CD14-positive monocyte (primary cell): ENCODE results near the gene CD96. TPM values are rescaled to one million over a fixed set of nuclear protein-coding genes. Genes with fewer than 3 reads are reported as not detected.
"Not testable (repeated sequence)": the region's sequence is repeated elsewhere in the genome, so short reads cannot be mapped to it uniquely, and the experiment has no call there.

Source experiments
- DNase-seq, 3 donors: peaks; one replicate each; pipeline ENCODE4 v3.0.0-alpha.2; 2011 to 2022
- H2AFZ ChIP-seq: 2 replicates; pipeline ENCODE4 v1.6.0; 2012; ENCODE audit warnings: mild to moderate bottlenecking, low read depth, low read length, inconsistent platforms; ENCODE audit not compliant: insufficient read depth, poor library complexity, severe bottlenecking
- H3K27ac ChIP-seq, 2 donors: 1 replicate in 1 of 2; 2 replicates in 1 of 2; pipeline ENCODE4 v1.5.1; 2012 to 2013; ENCODE audit warnings: low read length in 2 of 2, control low read depth in 1 of 2, inconsistent platforms in 1 of 2, low read depth in 1 of 2, mild to moderate bottlenecking in 1 of 2
- H3K27me3 ChIP-seq, 2 donors: one replicate each; pipeline versions ENCODE4 v1.6.0 to v1.6.1; 2011 to 2013; ENCODE audit warnings: low read length in 2 of 2; ENCODE audit not compliant: control insufficient read depth in 2 of 2, insufficient read depth in 2 of 2
- H3K36me3 ChIP-seq, 2 donors: replicated peaks in 1 of 2; 1 replicate in 1 of 2; 2 replicates in 1 of 2; pipeline versions ENCODE4 v1.5.1 to v1.6.1; 2012 to 2013; ENCODE audit warnings: low read length in 2 of 2, control low read depth in 1 of 2, inconsistent platforms in 1 of 2, mild to moderate bottlenecking in 1 of 2; ENCODE audit not compliant: insufficient read depth in 2 of 2, control insufficient read depth in 1 of 2
- H3K4me1 ChIP-seq, 2 donors: 1 replicate in 1 of 2; 2 replicates in 1 of 2; pipeline versions ENCODE4 v1.5.1 to v1.6.1; 2012 to 2013; ENCODE audit warnings: low read length in 2 of 2, control low read depth in 1 of 2, inconsistent platforms in 1 of 2, mild to moderate bottlenecking in 1 of 2, moderate library complexity in 1 of 2; ENCODE audit not compliant: insufficient read depth in 2 of 2, control insufficient read depth in 1 of 2
- H3K4me2 ChIP-seq: replicated peaks from 2 replicates; pipeline ENCODE3; 2012; ENCODE audit warnings: low read length, moderate library complexity, mild to moderate bottlenecking; ENCODE audit not compliant: poor library complexity, severe bottlenecking; ENCODE audit errors: extremely low read depth
- H3K4me3 ChIP-seq, 3 experiments: fragments of 200-600 bp in 1 of 3; sonication (generic) in 1 of 3; replicated peaks in 1 of 3; 1 replicate in 2 of 3; 2 replicates in 1 of 3; pipeline ENCODE4 v1.5.1; 2011 to 2013; ENCODE audit warnings: low read length in 3 of 3, mild to moderate bottlenecking in 3 of 3, control low read depth in 2 of 3, low read depth in 2 of 3, inconsistent platforms in 1 of 3, moderate library complexity in 1 of 3
- H3K79me2 ChIP-seq: 2 replicates; pipeline ENCODE4 v1.6.0; 2012; ENCODE audit warnings: mild to moderate bottlenecking, control low read depth, inconsistent platforms, low read length, moderate library complexity; ENCODE audit not compliant: insufficient read depth
- H3K9ac ChIP-seq: 2 replicates; pipeline ENCODE4 v1.6.0; 2017; ENCODE audit warnings: low read length, mild to moderate bottlenecking; ENCODE audit not compliant: insufficient read depth, poor library complexity, severe bottlenecking
- H3K9me3 ChIP-seq, 2 donors: replicated peaks in 1 of 2; 1 replicate in 1 of 2; 2 replicates in 1 of 2; pipeline versions ENCODE4 v1.5.1 to v1.6.1; 2012 to 2013; ENCODE audit warnings: low read length in 2 of 2, control low read depth in 1 of 2; ENCODE audit not compliant: control insufficient read depth in 1 of 2, insufficient read depth in 1 of 2
- H4K20me1 ChIP-seq: 2 replicates; pipeline ENCODE4 v1.6.0; 2012; ENCODE audit warnings: mild to moderate bottlenecking, low read length, control low read depth, moderate library complexity; ENCODE audit not compliant: insufficient read depth
- H3K27ac Mint-ChIP-seq, 7 donors: one replicate each; pipeline ENCODE4 v1.8.0; 2020; ENCODE audit warnings: mild to moderate bottlenecking in 7 of 7, mixed read lengths in 7 of 7, moderate library complexity in 6 of 7, inconsistent platforms in 2 of 7
- H3K27me3 Mint-ChIP-seq, 3 donors: one replicate each; pipeline ENCODE4 v1.8.0; 2021 to 2022; ENCODE audit warnings: low read depth in 3 of 3, mild to moderate bottlenecking in 3 of 3, mixed read lengths in 3 of 3, moderate library complexity in 3 of 3, inconsistent platforms in 1 of 3
- H3K36me3 Mint-ChIP-seq, 2 donors: one replicate each; pipeline ENCODE4 v1.8.0; 2020; ENCODE audit warnings: mixed read lengths in 2 of 2, inconsistent platforms in 1 of 2, mild to moderate bottlenecking in 1 of 2
- H3K4me1 Mint-ChIP-seq: one replicate; pipeline ENCODE4 v1.8.0; 2020; ENCODE audit warnings: mild to moderate bottlenecking, mixed read lengths
- H3K4me3 Mint-ChIP-seq, 2 donors: one replicate each; pipeline ENCODE4 v1.8.0; 2020; ENCODE audit warnings: mild to moderate bottlenecking in 2 of 2, mixed read lengths in 2 of 2, moderate library complexity in 1 of 2
- H3K9me3 Mint-ChIP-seq, 7 donors: one replicate each; pipeline ENCODE4 v1.8.0; 2020 to 2022; ENCODE audit warnings: mixed read lengths in 7 of 7, mild to moderate bottlenecking in 6 of 7, moderate library complexity in 6 of 7, inconsistent platforms in 2 of 7
- WGBS: methylation state at CpG from one replicate; pipeline ENCODE4 v1.1.5; 2013; ENCODE audit warnings: missing lambda C conversion rate; ENCODE audit not compliant: insufficient coverage; 5-methylcytosine and 5-hydroxymethylcytosine counted together
- intact Hi-C, 2 donors: fragments of 100-400 bp; cut with micrococcal nuclease; formaldehyde crosslinking; loops; one replicate each; pipeline versions ENCODE4 v1.15.0 to v1.15.1; 2023
- polyA plus RNA-seq, 3 donors: library from polyadenylated mRNA; depleted of rRNA in 1 of 3; unstranded in 2 of 3; stranded (reverse) in 1 of 3; fragments of 300-500 nt in 2 of 3; fragments of >200 nt in 1 of 3; fragmentation: Illumina TruSeq in 2 of 3; gene quantifications; 1 replicate in 2 of 3; 2 replicates in 1 of 3; pipeline ENCODE4 v1.2.3, GENCODE V29; 2012 to 2021
- TF ChIP-seq, protein P1 (sequence below): fragments of 200-600 bp; IDR thresholded peaks from one replicate; pipeline ENCODE4 v1.8.0; 2022; ENCODE audit warnings: antibody characterized with exemption, mild to moderate bottlenecking

Gene CD96
- polyA plus RNA-seq, 3 donors = 0.05 to 0.97 (median 0.33) TPM

DNA sequence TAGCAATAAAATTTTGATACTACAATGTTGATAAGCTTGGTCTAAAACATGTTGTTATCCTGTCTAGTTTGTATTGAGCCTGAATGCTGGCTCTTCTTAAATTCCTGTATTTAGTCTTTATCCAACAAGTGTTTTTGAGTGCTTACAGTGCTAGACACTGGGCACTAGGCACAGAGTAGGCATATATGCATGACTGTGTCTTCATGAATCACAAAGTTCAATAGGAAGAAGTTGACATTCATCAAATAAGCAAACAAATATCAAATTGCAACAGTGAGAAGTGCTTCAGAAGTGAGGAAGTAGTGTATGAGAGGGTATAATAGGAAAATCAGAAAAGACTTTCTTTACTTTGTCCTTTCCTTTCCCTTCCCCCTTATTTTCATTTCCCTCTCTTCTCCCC lies 6.8 kb downstream of the CD96 start:
- H3K4me1 Mint-ChIP-seq = no peaks in the 10 kb centered on the region
- Histone ChIP-seq H3K9ac (no peak overlapping the region), H3K27ac (no peak overlapping the region), H3K36me3 (no peaks in the 10 kb centered on the region), H3K4me2 (no peak overlapping the region), H2AFZ (no peak overlapping the region), H4K20me1 (no peaks in the 10 kb centered on the region), H3K27me3 (no peaks in the 10 kb centered on the region), H3K9me3 (no peaks in the 10 kb centered on the region), H3K4me3 (no peak overlapping the region), H3K4me1 (peaks cover 12 to 13% of the 10 kb centered on the region in 2 donors), H3K79me2 (no peaks in the 10 kb centered on the region)
- TF ChIP-seq, protein P1, sequence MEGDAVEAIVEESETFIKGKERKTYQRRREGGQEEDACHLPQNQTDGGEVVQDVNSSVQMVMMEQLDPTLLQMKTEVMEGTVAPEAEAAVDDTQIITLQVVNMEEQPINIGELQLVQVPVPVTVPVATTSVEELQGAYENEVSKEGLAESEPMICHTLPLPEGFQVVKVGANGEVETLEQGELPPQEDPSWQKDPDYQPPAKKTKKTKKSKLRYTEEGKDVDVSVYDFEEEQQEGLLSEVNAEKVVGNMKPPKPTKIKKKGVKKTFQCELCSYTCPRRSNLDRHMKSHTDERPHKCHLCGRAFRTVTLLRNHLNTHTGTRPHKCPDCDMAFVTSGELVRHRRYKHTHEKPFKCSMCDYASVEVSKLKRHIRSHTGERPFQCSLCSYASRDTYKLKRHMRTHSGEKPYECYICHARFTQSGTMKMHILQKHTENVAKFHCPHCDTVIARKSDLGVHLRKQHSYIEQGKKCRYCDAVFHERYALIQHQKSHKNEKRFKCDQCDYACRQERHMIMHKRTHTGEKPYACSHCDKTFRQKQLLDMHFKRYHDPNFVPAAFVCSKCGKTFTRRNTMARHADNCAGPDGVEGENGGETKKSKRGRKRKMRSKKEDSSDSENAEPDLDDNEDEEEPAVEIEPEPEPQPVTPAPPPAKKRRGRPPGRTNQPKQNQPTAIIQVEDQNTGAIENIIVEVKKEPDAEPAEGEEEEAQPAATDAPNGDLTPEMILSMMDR = no peak
- H3K27ac Mint-ChIP-seq = no peak overlapping the region
- no peak for DNase-seq
- no peak overlapping the region for H3K4me3 Mint-ChIP-seq
- no peaks in the 10 kb centered on the region for H3K36me3 Mint-ChIP-seq
- intact Hi-C loops = no loop called here
- no peaks in the 10 kb centered on the region for H3K9me3 Mint-ChIP-seq
- no peaks in the 10 kb centered on the region for H3K27me3 Mint-ChIP-seq

GRCh38 chr3:111561902-111562301 lies 19.9 kb downstream of the CD96 start:
- H3K4me2 ChIP-seq, H3K27me3 ChIP-seq, H3K4me1 Mint-ChIP-seq, DNase-seq, intact Hi-C loops, H3K36me3 ChIP-seq, H3K27me3 Mint-ChIP-seq, H3K27ac Mint-ChIP-seq, H4K20me1 ChIP-seq, H3K4me3 ChIP-seq, H3K9me3 ChIP-seq, H3K36me3 Mint-ChIP-seq, H3K4me1 ChIP-seq, H3K4me3 Mint-ChIP-seq, H3K9ac ChIP-seq, H3K27ac ChIP-seq, H2AFZ ChIP-seq, H3K79me2 ChIP-seq, H3K9me3 Mint-ChIP-seq: not testable (repeated sequence)
- 99% methylated on average over 15 of the region's 25 CpGs for WGBS
